H7 (cell line): ENCODE results near the gene MPP7. TPM values are rescaled to one million over a fixed set of nuclear protein-coding genes. Genes with fewer than 3 reads are reported as not detected.
A peak's percentile ranks its signal among the peaks of the same experiment; 100 is the strongest.

Experiments
- DNase-seq: peaks from one replicate; pipeline ENCODE4 v3.0.0; 2012
- H3K27me3 ChIP-seq: 2 replicates; pipeline ENCODE4 v1.6.0; 2011; ENCODE audit warnings: mild to moderate bottlenecking, low read length; ENCODE audit not compliant: control insufficient read depth, insufficient read depth
- H3K36me3 ChIP-seq: replicated peaks from 2 replicates; pipeline ENCODE4 v1.5.1; 2011; ENCODE audit warnings: low read length; ENCODE audit not compliant: control insufficient read depth, insufficient read depth
- H3K4me3 ChIP-seq: 2 replicates; pipeline ENCODE4 v1.5.1; 2011; ENCODE audit warnings: low read depth, mild to moderate bottlenecking, control low read depth, low read length, moderate library complexity; ENCODE audit not compliant: insufficient read depth
- total RNA-seq: library from RNA; depleted of rRNA; stranded (reverse); fragments of >200 nt; shearing (Covaris generic); gene quantifications from 2 replicates; pipeline ENCODE4 v1.2.3, GENCODE V29; 2014

The MPP7 gene
- total RNA-seq, 1 experiment from 2014 or later, result 2.1 TPM

GRCh38 chr10:28318626-28319025 lies 15.8 kb upstream of the MPP7 start:
- Histone ChIP-seq H3K4me3 (no peak overlapping the region), H3K36me3 (no peaks in the 10 kb centered on the region), H3K27me3 (no peaks in the 10 kb centered on the region)
- no peak for DNase-seq

DNA sequence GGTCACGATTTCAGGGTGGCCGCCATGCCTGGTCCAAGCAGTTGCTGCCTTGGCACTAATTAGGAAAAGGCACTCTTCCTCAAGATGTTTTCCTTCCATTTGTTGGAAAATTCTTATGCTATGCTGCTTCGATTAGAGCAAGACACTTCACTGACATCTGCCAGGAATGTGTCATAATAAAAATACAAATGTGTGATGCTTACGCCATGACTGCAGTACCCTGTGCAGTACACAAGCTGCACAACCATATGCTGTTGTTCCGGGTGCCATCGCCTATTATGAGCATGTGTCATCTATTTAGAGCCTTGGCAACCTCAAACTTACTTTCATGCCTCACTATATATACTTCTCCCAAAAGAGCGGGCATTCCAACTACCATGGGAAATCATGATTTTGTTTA lies 14.9 kb upstream of the MPP7 start:
- DNase-seq, result no peak
- H3K27me3 ChIP-seq, result no peaks in the 10 kb centered on the region
- no peak overlapping the region for H3K4me3 ChIP-seq
- no peaks in the 10 kb centered on the region for H3K36me3 ChIP-seq

- Histone ChIP-seq H3K36me3 (no peaks in the 10 kb centered on the region), H3K27me3 (no peaks in the 10 kb centered on the region), H3K4me3 (no peak overlapping the region)
- DNase-seq, result no peak
These were observed 13.8 kb upstream of the MPP7 start for GRCh38 chr10:28316696-28317095.

- DNase-seq, result no peak
- no peak overlapping the region for H3K4me3 ChIP-seq
- H3K27me3 ChIP-seq, result no peaks in the 10 kb centered on the region
- H3K36me3 ChIP-seq, result no peaks in the 10 kb centered on the region
These were observed 12.3 kb upstream of the MPP7 start for GRCh38 chr10:28315140-28315539.

DNA sequence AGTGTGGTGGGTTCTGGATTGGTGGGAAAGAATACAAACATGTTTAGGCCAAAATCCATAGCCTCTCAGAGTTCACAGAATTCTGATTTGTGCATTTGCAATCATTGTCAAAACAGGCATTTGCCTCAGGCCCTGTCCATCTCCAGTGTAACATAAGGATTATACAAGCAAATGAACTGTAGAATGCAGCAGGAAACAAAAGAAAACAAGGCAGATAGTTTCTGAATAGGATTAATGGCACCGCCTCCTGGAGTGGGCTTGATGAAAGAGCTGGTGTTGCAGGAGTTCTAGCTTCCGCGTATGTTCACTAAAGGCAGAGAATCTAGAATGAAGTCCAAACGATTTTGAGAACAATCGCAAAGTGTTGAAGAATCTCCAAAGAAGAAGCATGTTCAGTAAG lies 11.3 kb upstream of the MPP7 start:
- DNase-seq, result no peak

GRCh38 chr10:28312572-28312971 lies 9.7 kb upstream of the MPP7 start:
- Histone ChIP-seq H3K4me3 (no peak overlapping the region), H3K27me3 (no peaks in the 10 kb centered on the region; the same call in 1 of the 2 replicates), H3K36me3 (no peaks in the 10 kb centered on the region)
- DNase-seq, result no peak

More for the DNA sequence above, 11.3 kb upstream of the MPP7 start:
- H3K27me3 ChIP-seq, result no peaks in the 10 kb centered on the region
- no peak overlapping the region for H3K4me3 ChIP-seq
- H3K36me3 ChIP-seq, result no peaks in the 10 kb centered on the region

GRCh38 chr10:28311104-28311503 lies 8.2 kb upstream of the MPP7 start:
- no peak for DNase-seq
- no peak overlapping the region for H3K4me3 ChIP-seq
- H3K27me3 ChIP-seq, result no peaks in the 10 kb centered on the region; the same call in 1 of the 2 replicates
- no peaks in the 10 kb centered on the region for H3K36me3 ChIP-seq

DNA sequence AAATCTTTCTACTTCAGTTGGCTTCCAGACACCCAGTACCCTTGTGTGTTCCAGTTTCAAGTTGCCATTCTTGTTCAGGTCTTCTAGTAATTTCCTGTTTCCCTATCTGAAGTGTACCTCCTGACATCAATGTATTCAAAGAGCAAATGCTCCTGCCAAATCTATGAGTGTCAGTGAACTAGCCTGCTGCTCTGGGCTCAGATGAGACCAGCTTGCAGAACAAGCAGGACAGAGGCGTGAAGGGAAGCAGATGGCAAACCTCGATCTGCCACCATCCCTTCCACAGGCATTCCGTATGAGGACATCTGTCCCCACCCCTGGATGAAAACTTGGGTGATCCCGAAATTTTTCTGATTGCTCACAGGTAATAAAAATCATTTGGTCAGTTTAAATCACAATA lies 4.4 kb upstream of the MPP7 start:
- no peaks in the 10 kb centered on the region for H3K36me3 ChIP-seq
- no peak overlapping the region for H3K4me3 ChIP-seq
- DNase-seq, result no peak
- H3K27me3 ChIP-seq, result peaks cover 14% of the 10 kb centered on the region

DNA sequence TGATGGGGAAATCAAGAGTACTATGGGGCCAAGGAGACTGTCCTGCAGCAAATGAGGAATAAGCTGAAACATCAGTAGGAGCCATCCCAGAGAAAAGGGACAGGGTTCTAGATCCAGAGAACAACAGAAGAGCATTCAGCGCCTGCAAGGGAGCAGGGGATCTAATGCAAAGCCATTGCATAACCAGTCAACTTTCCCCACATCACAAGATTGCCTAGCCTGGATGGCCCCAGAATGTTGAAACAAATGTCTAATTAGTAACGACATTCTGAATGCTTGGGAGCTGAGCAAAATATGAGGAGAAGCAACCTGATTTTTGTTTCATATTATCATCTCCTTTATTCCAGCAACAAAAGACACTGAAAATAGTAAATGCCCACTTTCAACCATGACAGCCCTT lies 2.7 kb upstream of the MPP7 start:
- H3K4me3 ChIP-seq, result no peak overlapping the region
- DNase-seq, result no peak
- peaks cover 14% of the 10 kb centered on the region for H3K27me3 ChIP-seq
- no peaks in the 10 kb centered on the region for H3K36me3 ChIP-seq

DNA sequence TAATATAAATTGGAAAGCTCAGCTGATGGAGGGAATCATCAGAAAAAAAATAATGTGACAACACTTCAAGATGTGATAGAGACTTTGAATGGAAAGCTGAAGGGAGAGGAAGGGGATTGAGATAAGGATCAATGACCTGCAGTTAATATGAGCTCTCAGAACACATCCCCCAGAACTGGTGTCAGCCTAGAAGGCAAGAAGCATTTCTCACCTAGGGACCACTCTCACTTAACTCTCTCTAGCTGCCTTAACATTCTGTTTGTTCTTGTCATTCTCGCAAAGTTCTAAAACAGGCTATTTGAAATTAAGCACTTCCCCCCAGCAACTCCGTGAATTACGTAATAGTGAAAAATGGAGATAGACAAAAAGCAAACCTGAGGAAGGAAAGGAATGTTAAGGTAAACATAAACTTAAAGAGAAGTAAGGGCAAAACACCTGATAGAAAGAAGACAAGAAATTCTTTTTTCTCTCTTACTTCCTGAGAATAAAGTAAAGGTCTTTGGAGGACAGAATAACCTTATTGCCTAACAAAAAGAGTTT lies 1.2 kb upstream of the MPP7 start:
- Histone ChIP-seq H3K4me3 (no peak overlapping the region), H3K36me3 (no peaks in the 10 kb centered on the region), H3K27me3 (peaks cover 14% of the 10 kb centered on the region)
- DNase-seq, result no peak

DNA sequence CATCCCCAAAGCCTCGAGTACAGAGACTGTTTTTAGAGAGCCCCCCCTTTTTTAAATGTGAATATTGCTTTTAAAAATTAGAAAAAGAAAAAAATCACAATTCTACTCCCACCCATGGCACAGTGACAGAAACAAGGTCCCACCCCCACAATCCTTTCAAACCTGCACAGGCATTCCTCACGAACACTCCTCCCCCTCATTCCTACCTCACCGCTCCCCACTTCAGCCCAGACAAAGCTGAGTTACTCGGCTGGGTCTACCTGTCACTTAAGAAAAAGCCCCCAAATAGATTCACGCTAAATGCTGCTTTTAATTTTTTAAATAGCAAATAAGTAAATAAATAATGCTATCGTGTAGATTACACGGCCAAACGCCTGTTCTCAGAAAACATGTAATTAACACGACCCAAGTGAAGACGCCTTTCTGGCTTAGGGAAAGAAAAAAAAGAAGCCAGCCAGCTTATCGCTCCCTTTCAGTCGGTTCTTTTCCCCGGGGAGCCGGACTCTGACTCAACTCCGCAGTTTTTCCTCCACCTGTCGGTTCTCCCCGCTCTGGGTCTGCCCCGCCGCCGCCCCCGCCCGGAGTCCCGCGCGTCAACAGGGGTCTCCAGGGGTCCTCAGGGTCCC lies 739 bp downstream of the MPP7 start:
- Histone ChIP-seq H3K27me3 (peaks cover 14% of the 10 kb centered on the region), H3K36me3 (no peaks in the 10 kb centered on the region), H3K4me3 (peak overlapping the region; percentile 83)
- DNase-seq, result peak; percentile 55

DNA sequence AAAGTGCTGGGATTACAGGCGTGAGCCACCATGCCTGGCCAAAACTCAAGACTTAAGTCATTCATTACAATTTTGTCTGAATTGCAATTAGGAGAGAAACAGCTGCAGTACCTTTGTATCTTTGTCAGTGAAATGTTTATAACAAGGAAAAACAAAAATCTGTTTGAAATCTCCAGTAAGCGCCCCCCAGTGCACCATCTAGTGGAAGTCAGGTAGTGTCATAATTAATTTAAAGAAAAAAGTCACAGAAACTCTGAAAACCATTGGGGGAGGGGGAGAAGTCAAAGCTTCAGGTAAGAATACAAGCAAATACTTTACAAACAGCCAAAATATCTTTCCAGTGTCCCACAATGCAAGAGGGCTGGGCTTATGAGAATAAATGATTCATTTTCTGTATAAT lies 2.8 kb downstream of the MPP7 start:
- Histone ChIP-seq H3K27me3 (peaks cover 10% of the 10 kb centered on the region), H3K36me3 (no peaks in the 10 kb centered on the region), H3K4me3 (no peak overlapping the region)
- DNase-seq, result no peak

- Histone ChIP-seq H3K27me3 (peaks cover 3% of the 10 kb centered on the region; the same call in 1 of the 2 replicates), H3K4me3 (no peak overlapping the region), H3K36me3 (no peaks in the 10 kb centered on the region)
- no peak for DNase-seq
These were observed 3.9 kb downstream of the MPP7 start for GRCh38 chr10:28298951-28299350.

DNA sequence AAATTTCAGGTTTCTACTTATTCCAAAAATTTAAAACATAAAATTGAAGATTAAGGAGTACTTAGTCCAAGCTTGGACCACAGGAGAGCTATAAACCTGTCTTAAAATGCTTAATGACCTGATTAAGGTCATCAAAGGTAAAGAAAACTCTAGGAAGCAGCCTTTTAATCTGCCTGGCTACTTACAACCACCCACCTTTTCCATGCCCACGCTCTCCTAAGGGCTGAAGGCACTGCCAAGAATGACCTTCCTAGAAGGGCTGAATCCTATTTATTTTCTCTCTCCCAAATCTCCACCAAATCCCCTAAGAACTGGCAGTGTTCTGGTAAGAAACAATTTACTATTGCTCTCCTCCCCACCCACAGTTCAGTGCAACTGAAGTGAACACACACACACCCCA lies 6.8 kb downstream of the MPP7 start:
- H3K36me3 ChIP-seq, result no peaks in the 10 kb centered on the region
- DNase-seq, result no peak
- no peaks in the 10 kb centered on the region for H3K27me3 ChIP-seq
- no peak overlapping the region for H3K4me3 ChIP-seq

GRCh38 chr10:28295336-28295735 lies 7.5 kb downstream of the MPP7 start:
- DNase-seq, result no peak
- H3K27me3 ChIP-seq, result no peaks in the 10 kb centered on the region

DNA sequence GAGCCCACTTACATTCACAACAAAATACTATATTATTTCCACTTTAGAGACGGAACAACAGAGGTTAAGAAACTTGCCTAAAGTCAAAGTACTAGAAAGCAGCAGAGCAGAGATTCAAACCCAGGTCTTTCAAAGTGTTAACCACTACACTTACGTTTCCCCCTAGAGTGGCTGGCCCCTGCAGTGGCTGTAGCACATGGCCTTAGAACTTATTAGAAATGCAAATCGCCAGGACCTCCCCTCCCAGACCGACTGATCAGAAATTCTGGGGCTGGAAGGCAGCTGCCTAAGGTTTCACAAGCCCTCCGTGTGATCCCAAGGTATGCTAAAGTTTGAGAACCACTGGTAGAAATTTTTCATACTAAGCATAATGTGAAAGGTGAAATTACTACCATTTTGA lies 8.1 kb downstream of the MPP7 start:
- DNase-seq, result peak; percentile 42
- no peaks in the 10 kb centered on the region for H3K27me3 ChIP-seq

More at GRCh38 chr10:28295336-28295735, 7.5 kb downstream of the MPP7 start:
- Histone ChIP-seq H3K4me3 (no peak overlapping the region), H3K36me3 (no peaks in the 10 kb centered on the region)

More for the DNA sequence above, 8.1 kb downstream of the MPP7 start:
- no peaks in the 10 kb centered on the region for H3K36me3 ChIP-seq
- no peak overlapping the region for H3K4me3 ChIP-seq
